SW480 (cell line): Measurements from ENCODE around the gene GGNBP2.

Experiments used
- DNase-seq: peaks from one replicate; pipeline ENCODE4 v3.0.0-alpha.2; 2016; ENCODE audit warnings: low spot score

The GGNBP2 gene

DNA sequence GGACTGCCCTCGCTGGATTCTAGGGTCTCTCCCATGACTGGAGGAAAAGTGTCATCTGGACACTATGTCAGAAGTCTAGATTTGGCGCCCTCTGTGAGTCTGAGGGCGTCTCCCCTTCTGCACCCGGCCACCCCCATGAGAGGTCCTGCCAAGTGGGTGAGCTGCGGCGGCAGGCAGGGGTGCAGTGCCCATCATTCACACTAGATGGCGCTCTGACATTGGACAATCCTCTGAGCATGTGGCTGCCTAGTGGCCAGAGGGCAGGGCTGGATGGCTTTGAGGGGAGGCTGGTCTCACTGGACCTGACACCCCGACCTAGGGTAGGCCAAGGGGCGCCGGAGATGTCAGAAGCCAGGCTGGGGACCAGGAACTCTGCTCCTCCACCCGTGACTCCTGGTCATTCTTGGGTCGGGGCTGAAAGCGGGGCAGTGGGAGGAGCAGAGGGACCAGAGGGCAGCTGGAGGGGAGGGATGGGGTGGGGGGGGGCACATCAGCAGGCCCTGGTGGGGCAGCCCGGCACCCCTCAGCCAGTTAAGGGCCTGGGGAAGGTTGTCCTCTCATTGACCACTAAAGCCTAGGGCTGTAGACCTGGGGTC is 84.6 kb downstream of the GGNBP2 start:
- DNase-seq: peak; percentile 64

DNA sequence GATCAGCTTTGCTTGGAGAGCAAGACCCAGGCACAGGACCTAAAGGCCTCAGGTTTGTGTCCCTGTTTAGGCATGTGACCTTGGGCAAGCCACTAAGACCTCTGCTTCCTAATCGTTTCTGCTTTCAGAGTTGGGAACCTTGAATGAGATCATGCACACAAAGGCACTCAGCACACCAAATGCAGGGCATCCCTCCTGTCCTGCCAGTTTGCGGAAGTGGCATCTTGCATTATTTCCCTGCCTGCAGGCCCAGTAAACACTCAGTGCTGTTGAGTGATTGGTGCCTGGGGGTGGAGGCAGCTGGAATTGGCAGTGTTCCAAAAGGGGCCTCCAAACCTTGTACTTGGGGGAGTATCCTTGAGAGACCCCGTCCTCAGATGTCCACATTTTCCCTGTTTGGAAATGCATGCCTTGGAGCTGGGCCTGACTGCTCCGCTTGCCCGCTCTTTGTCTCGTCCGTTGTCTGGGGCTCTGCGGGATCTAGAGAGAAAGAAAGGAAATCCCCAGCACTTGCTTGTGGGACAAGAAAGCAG is 85.3 kb downstream of the GGNBP2 start:
- no peak for DNase-seq

- DNase-seq: no peak
These were observed 86.3 kb downstream of the GGNBP2 start for GRCh38 chr17:36631022-36631421.

- no peak for DNase-seq
These were observed 88.4 kb downstream of the GGNBP2 start for GRCh38 chr17:36632916-36633771.
